GM21526 (cell line): ENCODE data around the gene KIF1A.

Experiments used
- ATAC-seq: cut with Tn5 transposase; IDR thresholded peaks from one replicate; pipeline ENCODE4 v1.9.1; 2021; ENCODE audit warnings: moderate library complexity; ENCODE audit not compliant: unreplicated experiment, low FRiP score

KIF1A gene

DNA sequence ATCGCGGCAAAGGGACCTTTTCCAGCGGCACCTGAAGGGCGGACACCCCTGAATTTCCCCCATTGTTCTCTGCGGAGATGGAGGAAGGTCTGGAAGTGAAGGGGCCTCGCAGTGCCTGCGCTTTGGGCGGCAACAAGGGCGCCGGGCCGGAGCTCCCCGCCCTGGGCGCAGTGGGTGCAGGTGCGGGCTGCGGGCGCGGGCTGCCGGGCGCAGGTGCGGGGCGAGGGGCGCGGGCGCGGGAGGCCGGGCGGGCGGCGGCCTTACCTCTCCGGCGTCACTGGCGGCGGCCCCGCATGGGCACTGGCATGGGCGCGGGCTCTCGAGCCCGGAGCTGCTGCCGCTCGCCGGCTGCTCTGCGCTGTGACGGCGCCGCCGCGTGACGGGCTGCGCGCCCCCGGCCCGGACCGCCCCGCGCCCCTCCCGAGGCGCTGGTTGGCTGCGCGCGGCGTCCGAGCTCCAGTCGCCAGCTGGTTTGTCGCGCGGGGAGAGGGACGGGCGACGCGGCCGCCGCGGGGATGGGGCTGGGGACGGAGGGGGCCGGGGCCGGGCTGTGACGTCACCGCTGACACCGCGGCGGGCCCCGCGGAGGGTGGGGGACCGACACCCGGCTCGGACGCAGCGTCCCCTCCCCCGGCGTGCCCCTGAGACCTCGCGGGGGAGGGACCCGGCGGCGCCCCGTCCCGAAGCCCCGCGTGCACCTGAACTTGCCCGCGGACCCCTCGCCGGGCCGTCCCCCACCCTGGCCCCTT, at the start of gene KIF1A:
Gene KIF1A (minus strand): TSS at position 362 of the 749 bp plus-strand sequence. CDS start 22,467 bp downstream, outside the sequence.
- ATAC-seq, result no peak

DNA sequence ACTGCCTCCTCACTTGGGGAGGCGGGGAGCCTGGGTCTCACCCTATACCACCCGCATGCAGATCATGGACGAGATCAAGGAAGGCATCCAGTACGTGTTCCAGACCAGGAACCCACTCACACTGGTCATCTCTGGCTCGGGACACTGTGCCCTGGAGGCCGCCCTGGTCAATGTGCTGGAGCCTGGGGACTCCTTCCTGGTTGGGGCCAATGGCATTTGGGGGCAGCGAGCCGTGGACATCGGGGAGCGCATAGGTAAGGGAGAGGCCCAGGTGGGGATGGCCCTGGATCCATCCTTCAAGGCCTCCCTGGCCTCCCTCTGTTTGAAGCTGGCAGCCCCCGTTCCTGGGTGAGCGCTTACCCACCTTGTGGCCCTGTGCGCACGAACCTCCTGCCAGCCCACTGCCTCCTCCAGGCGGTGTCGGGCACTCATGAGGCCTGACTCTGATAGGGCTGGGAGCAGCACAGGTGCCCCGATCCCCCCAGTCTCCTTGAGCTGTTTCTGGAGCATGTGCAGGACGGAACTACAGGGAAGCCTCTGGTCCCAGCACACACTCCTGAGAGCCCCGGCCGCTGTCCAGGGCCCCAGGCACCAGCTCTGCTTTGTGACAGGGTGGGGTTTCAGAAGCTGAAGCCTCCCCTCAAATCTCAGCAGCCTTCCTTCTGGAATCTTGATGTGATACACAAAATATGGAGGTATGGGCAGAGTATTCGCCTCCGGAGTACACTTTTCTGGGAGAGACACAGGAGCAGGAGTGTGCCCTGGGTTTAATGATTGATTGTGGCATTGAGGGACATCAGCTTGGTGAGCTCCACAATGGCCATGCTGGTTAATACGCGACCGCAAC, 49.3 kb upstream of the KIF1A start:
- ATAC-seq, result no peak

GRCh38 chr2:240868286-240869108, 48.5 kb upstream of the KIF1A start, which contains the start of gene AGXT:
AGXT (plus strand) TSS chr2:240868824; CDS start chr2:240868866, 42 bp downstream.
- ATAC-seq, result no peak

- ATAC-seq, result no peak
Observed at GRCh38 chr2:240865391-240865790, 45.4 kb upstream of the KIF1A start.

- no peak for ATAC-seq
Observed at GRCh38 chr2:240864475-240864874, 44.5 kb upstream of the KIF1A start.

DNA sequence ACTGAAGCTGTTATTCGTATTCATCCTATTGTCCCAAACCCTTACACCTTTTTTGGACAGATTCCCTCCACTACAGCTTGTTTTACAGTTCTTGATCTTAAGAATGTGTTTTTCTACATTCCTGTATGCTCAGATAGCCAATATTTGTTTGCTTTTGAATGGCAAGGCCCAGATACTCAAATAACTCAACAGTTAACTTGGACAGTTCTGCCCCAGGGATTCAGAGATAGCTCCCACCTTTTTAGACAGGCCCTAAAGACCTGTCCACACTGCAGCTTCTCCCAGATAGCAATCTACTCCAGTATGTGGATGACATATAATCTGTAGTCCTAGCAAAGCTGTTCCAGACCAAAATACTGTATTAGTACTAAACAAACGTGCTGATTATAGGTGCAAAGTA, 41.5 kb upstream of the KIF1A start:
- no peak for ATAC-seq

DNA sequence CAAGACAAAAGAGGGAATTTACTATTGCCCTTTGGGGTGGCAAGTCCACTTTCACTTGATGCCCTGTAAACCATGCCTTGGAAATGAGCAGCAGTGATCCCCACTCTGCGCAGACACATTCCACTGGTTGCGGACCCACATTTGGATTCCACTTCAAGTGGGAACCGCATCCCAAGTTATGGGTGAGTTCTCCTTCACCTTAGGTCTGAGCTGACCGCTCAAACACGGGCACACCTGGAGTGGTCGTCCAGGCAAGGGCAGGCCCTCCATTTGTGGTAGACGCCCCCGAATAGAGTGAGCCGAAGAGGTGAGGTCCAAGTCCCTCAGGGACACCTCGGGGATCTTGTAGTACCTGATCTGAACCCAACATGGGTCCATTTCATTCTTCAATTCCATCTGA, 38.9 kb upstream of the KIF1A start:
- no peak for ATAC-seq

DNA sequence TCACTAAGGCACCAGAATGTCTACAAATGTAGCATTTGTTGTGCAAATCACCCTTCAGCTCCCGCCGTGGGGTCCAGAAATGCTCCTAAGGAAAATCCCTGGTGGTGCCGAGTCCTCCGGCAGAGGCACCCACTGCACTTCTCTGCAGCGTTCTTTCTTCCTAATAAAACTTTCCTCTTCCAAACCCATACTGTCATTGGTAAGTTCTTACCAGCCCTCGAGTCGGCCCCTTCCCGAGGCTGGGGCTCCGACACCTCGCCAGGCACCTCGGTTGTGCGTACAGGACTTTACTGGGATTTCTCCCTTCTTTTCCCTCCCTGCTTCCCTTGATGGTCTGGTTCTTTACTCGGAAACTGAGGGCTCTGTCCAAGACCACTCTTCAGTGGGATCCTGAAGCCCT, 38.3 kb upstream of the KIF1A start:
- no peak for ATAC-seq

DNA sequence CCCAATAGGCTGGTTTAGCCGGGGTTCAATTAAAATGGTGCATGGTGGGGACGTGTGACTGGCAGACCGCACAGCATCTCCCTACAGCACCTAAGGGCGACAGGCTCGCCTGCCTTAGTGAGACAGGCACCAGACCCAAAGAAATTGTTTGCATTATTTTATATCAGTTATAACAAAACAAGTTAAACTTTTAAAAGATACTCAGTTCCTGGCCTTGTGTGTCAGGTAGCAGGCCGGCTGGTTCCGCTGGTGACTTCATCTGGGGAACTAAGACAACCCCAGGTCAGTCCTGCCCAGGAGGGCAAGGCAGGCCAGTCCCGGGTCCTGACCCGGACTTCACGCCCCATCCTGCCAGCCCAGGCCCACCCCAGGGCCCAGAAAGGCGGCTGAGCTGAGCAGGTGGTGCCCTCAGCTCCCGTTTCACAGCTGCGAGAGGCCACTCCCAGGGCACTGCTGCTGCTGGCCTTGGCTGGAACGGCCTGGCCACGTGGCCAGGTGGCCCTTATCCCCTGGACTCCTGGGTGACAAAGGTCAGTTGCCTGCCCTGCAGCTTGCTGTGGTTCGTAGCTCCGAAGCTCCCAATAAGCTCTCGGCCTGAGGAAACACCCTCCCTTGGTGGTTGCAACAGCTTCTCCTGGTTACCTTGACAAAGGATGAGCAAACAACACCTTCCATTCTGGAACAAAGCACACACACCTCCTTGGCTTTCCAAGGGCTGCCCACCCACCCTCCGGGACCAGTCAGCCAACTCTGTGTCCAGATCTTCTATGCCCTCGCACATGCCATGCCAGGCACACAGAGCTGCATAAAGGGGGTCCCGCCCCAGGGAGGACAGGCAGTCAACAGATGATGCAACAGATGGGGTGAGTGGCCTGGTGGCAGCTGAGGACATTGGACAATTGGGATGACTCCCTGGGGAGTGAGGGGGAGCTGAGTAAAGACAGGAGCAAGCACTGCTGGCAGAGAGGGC, 37.3 kb upstream of the KIF1A start:
- ATAC-seq, result no peak

GRCh38 chr2:240856151-240856980, 36.3 kb upstream of the KIF1A start:
- ATAC-seq, result no peak

- no peak for ATAC-seq
Observed at GRCh38 chr2:240855670-240856069, 35.7 kb upstream of the KIF1A start.

DNA sequence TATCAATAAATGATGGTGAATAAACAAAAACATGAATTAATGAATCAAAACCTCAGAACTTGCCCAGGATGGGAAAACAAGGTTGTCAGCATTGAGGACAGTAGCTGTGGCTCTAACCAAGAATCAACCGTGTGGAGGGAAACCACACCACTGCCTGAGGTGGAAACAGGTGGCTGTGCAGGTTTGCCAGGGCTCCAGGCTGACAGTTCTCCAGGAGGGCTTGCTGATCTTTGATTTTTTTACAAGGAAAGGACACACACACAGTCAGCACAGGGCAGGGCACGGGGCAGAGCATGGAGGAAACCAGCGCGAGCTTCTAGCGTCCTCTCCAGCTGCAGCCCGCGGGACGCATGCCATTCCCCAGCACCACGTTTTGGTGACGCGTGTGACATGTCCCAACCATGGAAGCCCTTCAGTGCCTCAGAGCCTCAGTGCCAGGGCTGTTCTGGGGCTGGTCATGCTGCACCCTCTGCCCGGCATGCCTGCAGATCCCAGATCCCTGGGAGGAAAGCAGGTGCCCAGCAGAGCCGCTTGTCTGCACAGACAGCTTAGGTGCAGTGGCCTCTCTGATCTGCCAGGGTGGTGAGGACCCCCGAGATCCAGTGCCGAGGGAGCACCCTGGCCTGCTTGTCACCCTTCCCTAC, 32.8 kb upstream of the KIF1A start:
- no peak for ATAC-seq

GRCh38 chr2:240851078-240851991, 31.3 kb upstream of the KIF1A start:
- ATAC-seq, result no peak

GRCh38 chr2:240850756-240851077, 30.7 kb upstream of the KIF1A start:
- no peak for ATAC-seq

DNA sequence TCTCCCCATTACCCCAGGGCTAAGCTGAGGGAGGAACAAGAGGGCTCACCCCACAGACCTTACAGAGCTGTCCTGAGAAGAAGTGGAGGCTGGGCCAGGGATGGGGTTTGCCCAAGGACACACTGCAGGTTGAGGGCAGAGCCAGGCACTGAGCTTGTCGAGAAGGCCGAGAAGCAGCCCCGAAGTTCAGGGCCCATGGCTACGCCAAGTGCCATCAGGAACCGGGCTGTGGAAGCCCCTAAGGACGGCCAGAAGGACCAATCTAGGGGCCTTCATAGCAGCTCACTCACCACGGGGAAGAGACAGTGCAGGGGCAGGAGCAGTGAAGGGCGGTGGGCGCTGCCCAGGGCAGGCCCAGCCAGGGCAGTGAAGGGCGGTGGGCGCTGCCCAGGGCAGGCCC, 30.0 kb upstream of the KIF1A start:
- ATAC-seq, result no peak

DNA sequence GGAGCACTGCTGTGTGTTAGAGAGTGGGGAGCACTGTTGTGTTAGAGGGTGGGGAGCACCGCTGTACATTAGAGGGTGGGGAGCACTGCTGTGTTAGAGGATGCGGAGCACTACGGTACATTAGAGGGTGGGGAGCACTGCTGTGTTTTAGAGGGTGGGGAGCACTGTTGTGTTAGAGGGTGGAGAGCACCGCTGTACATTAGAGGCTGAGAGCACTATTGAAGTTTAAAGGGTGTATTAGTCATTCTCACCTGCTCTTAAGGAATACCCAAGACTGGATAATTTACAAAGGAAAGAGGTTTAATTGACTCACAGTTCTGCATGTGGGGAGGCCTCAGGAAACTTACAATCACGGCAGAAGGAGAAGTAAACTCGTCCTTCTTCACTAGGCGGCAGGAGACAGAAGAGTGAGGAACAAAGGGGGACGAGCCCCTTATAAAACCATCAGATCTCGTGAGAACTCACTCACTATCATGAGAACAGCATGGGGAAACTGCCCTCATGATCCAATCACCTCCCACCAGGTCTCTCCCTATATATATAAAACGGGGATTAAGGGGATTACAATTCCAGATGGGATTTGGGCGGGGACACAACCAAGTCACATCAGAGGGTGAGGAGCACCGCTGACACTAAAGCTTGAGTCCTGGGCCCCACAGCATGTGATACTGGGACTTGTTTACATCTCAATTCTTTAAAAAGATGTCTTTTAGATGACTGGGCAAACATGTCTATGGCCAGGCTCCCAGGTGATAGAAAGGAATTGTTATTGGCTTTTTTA, 29.1 kb upstream of the KIF1A start:
- ATAC-seq, result no peak

DNA sequence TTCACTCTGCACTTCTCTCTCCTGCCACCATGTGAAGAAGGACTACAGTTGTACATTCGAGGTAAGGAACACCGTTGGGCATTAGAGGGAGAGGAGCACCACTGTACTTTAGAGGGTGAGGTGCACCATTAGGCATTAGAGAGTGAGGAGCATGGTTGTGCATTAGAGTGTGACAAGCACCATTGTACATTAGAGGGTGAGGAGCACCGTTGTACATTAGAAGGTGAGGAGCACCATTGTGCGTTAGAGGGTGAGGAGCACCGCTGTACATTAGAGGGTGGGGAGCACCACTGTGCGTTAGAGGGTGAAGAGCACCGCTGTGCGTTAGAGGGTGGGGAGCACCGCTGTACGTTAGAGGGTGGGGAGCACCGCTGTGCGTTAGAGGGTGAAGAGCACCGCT, 27.8 kb upstream of the KIF1A start:
- ATAC-seq, result no peak
